Calu3 (cell line): ENCODE data around the gene IL17RB. TPM values are rescaled to one million over a fixed set of nuclear protein-coding genes. Genes with fewer than 3 reads are reported as not detected.

ENCODE experiments used
- BruUV-seq: library from RNA; stranded (reverse); fragments of 400-500 nt; replicated peaks from 2 replicates; lab custom pipeline; 2021; lab: Mats Ljungman, UMichigan
- CTCF ChIA-PET: fragments of 300-600 bp; sonication (Branson Sonifier 250); formaldehyde crosslinking; loops from one replicate; lab custom pipeline; 2022; ENCODE audit warnings: antibody characterized with exemption; lab: Charles Lee
- DNase-seq: peaks from one replicate; pipeline ENCODE4 v3.0.0; 2022
- H3K27ac Mint-ChIP-seq: one replicate; pipeline ENCODE4 v1.8.0; 2022; ENCODE audit warnings: mixed read lengths; ENCODE audit not compliant: unreplicated experiment
- H3K27me3 Mint-ChIP-seq: one replicate; pipeline ENCODE4 v1.8.0; 2022; ENCODE audit warnings: mixed read lengths; ENCODE audit not compliant: unreplicated experiment
- H3K36me3 Mint-ChIP-seq: one replicate; pipeline ENCODE4 v1.8.0; 2022; ENCODE audit warnings: mild to moderate bottlenecking, moderate library complexity, mixed read lengths; ENCODE audit not compliant: insufficient read depth, unreplicated experiment
- H3K4me1 Mint-ChIP-seq: one replicate; pipeline ENCODE4 v1.8.0; 2022; ENCODE audit warnings: mild to moderate bottlenecking, low read depth, mixed read lengths; ENCODE audit not compliant: unreplicated experiment
- H3K4me3 Mint-ChIP-seq: one replicate; pipeline ENCODE4 v1.8.0; 2022; ENCODE audit warnings: mild to moderate bottlenecking, low read depth, moderate library complexity, mixed read lengths; ENCODE audit not compliant: unreplicated experiment
- H3K9me3 Mint-ChIP-seq: one replicate; pipeline ENCODE4 v1.8.0; 2022; ENCODE audit warnings: low read depth, mixed read lengths; ENCODE audit not compliant: unreplicated experiment
- CTCF ChIP-seq: fragments of 200-600 bp; IDR thresholded peaks from one replicate; pipeline ENCODE4 v1.8.0; 2022; ENCODE audit warnings: antibody characterized with exemption; ENCODE audit not compliant: unreplicated experiment
- intact Hi-C: fragments of 100-400 bp; cut with micrococcal nuclease; formaldehyde crosslinking; loops from one replicate; pipeline ENCODE4 v1.10.0; 2022; ENCODE audit not compliant: unreplicated experiment
- total RNA-seq: library from RNA; stranded (reverse); gene quantifications from 2 replicates; pipeline ENCODE4 v1.2.3, GENCODE V29; 2022

The IL17RB gene
- total RNA-seq, 1 experiment from 2014 or later = 21.9 TPM

DNA sequence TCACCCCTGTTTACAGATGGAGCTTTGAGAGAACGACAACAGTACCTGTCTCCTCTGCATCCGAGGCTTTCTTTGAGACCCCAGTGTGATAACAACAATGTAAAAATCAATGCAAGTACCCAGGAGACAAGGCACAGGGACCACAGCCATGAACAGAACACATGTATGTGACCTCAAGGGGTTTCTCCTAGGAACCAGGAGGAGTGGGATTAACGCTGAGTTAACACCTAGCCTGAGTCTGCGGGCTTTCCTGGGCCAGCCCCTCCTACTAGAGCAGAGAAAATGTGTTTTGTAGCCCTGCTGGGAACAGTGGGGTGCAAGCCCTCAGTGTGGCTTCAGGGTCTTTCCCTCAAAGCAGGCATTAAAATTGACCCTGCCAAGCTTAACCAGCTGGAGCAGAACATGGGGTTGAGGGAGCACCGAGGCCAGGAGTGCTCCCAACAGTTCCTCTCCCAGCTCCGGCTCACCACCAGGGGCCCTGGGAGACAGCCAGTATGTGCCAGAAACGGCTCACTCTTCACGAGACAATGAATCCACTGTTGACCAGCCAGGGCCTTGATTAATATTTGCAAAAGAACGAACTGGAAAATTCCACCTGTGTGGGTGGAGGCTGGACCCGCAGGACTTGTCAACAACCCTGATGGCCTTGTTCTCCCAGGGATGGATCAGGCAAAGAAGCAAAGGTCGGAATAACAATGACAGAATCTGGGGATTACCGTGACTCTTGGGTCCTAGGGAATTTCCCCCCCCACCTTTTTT is 3.8 kb upstream of the IL17RB start:
- Mint-ChIP-seq H3K9me3 (no peaks in the 10 kb centered on the region), H3K4me1 (peaks cover 56% of the 10 kb centered on the region), H3K4me3 (peak overlapping the region; percentile 59), H3K27ac (peak overlapping the region; percentile 83), H3K27me3 (no peaks in the 10 kb centered on the region), H3K36me3 (peaks cover 36% of the 10 kb centered on the region)
- peak; percentile 36 for TF ChIP-seq CTCF
- DNase-seq = peak; percentile 88
- no TSS peak for BruUV-seq
- intact Hi-C loops = no loop called here
- CTCF ChIA-PET = interaction anchor here (0.8 to 1.0 kb wide), 2 partner anchors 77 to 710 kb away, joined by 3 to 6 read pairs; no protein-coding TSS in a partner anchor

GRCh38 chr3:53843195-53844177 is 2.9 kb upstream of the IL17RB start:
- Mint-ChIP-seq H3K27ac (peak overlapping the region; percentile 83), H3K27me3 (no peaks in the 10 kb centered on the region), H3K4me1 (peaks cover 58% of the 10 kb centered on the region), H3K9me3 (no peaks in the 10 kb centered on the region), H3K36me3 (peaks cover 32% of the 10 kb centered on the region), H3K4me3 (peak overlapping the region; percentile 59)
- BruUV-seq = no TSS peak
- intact Hi-C loops = no loop called here
- CTCF ChIA-PET = interaction anchor here (0.5 to 0.8 kb wide), 3 partner anchors 17 to 711 kb away, joined by 3 to 6 read pairs (median 4); partner anchors contain the start of gene TKT
- no peak for DNase-seq
- TF ChIP-seq CTCF = no peak

- H3K27ac Mint-ChIP-seq = peak overlapping the region; percentile 83
- no peaks in the 10 kb centered on the region for H3K9me3 Mint-ChIP-seq
- BruUV-seq = TSS peak; percentile 24
- H3K36me3 Mint-ChIP-seq = peaks cover 32% of the 10 kb centered on the region
- no peaks in the 10 kb centered on the region for H3K27me3 Mint-ChIP-seq
- H3K4me3 Mint-ChIP-seq = peak overlapping the region; percentile 59
- CTCF ChIA-PET = interaction anchor here (0.5 to 1.8 kb wide), 3 partner anchors 16 to 589 kb away, joined by 3 to 5 read pairs (median 4); partner anchors contain the start of genes SELENOK and TKT
- intact Hi-C loops = no loop called here
- peaks cover 58% of the 10 kb centered on the region for H3K4me1 Mint-ChIP-seq
- DNase-seq = peak; percentile 16
- TF ChIP-seq CTCF = no peak
These were observed 1.9 kb upstream of the IL17RB start for GRCh38 chr3:53844262-53845102.
